Muscle layer of duodenum (tissue), 2 donors: ENCODE data around the gene SYTL5.

Experiments
- H3K27ac ChIP-seq: one replicate; pipeline ENCODE4 v1.7.0; 2013; ENCODE audit warnings: mild to moderate bottlenecking, low read length
- H3K27me3 ChIP-seq: one replicate; pipeline ENCODE4 v1.7.0; 2013; ENCODE audit warnings: low read depth, mild to moderate bottlenecking, control low read depth, low read length
- H3K36me3 ChIP-seq, 2 donors: one replicate each; pipeline ENCODE4 v1.7.0; 2013; ENCODE audit warnings: low read length in 2 of 2, control low read depth in 1 of 2, mild to moderate bottlenecking in 1 of 2; ENCODE audit not compliant: insufficient read depth in 2 of 2, control insufficient read depth in 1 of 2
- H3K4me1 ChIP-seq, 2 donors: one replicate each; pipeline ENCODE4 v1.7.0; 2013; ENCODE audit warnings: low read length in 2 of 2, mild to moderate bottlenecking in 2 of 2, control low read depth in 1 of 2, moderate library complexity in 1 of 2; ENCODE audit not compliant: insufficient read depth in 2 of 2, control insufficient read depth in 1 of 2
- H3K4me3 ChIP-seq, 2 donors: one replicate each; pipeline ENCODE4 v1.7.0; 2013; ENCODE audit warnings: low read length in 2 of 2, low read depth in 1 of 2, mild to moderate bottlenecking in 1 of 2
- H3K9me3 ChIP-seq, 2 donors: one replicate each; pipeline ENCODE4 v1.7.0; 2013; ENCODE audit warnings: low read length in 2 of 2, control low read depth in 1 of 2, mild to moderate bottlenecking in 1 of 2; ENCODE audit not compliant: control insufficient read depth in 1 of 2
- donor health status: healthy.

SYTL5 gene

GRCh38 chrX:38095971-38096529 is 89.7 kb downstream of the SYTL5 start:
- no peaks in the 10 kb centered on the region for H3K27me3 ChIP-seq
- H3K4me3 ChIP-seq, result no peak overlapping the region
- peaks cover 0 to 2% of the 10 kb centered on the region in 2 donors for H3K9me3 ChIP-seq
- no peaks in the 10 kb centered on the region for H3K4me1 ChIP-seq
- no peaks in the 10 kb centered on the region for H3K36me3 ChIP-seq
- no peak overlapping the region for H3K27ac ChIP-seq

DNA sequence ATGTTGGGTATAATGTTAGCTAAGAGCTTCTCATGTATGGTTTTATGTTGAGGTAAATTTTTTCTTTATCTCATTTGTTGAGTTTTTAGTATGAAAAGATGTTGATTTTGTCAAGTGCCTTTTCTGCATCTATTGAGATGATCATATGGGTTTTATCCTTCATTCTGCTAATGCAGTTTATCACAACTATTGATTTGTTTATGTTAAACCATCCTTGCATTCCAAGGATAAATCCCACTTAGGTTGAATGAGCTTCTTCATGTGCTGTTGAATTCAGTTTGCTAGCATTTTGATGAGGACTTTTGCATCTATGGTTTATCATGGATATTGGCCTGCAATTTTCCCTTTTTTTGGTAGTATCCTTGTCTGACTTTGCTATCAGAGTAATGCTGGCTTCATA is 93.3 kb downstream of the SYTL5 start:
- no peak overlapping the region for H3K4me3 ChIP-seq
- no peak overlapping the region for H3K27ac ChIP-seq
- H3K27me3 ChIP-seq, result no peaks in the 10 kb centered on the region
- peaks cover 0 to 2% of the 10 kb centered on the region in 2 donors for H3K9me3 ChIP-seq
- H3K4me1 ChIP-seq, result no peaks in the 10 kb centered on the region
- H3K36me3 ChIP-seq, result no peaks in the 10 kb centered on the region

DNA sequence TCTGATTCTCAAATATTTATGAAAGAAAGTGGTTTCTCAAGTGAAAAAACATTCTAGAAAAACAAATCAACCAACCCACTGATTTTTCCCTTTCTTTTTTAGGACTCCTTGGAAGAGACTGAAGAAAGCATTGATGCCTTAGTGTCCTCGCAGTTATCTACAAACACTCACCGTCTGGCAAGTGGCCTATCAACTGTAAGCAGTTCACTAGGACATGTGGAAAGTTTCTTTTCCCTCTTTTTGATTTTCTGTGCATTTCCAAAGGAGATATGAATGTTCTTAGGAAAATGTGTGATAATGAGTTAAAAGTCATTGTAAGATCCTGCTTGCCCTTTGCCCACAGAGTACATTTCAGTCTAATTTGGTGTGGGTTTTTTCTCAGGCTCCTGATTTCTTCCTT is 95.9 kb downstream of the SYTL5 start:
- H3K27ac ChIP-seq, result no peak overlapping the region
- no peaks in the 10 kb centered on the region for H3K27me3 ChIP-seq
- no peaks in the 10 kb centered on the region for H3K36me3 ChIP-seq
- H3K4me3 ChIP-seq, result no peak overlapping the region
- H3K9me3 ChIP-seq, result peaks cover 0 to 2% of the 10 kb centered on the region in 2 donors
- H3K4me1 ChIP-seq, result no peaks in the 10 kb centered on the region

GRCh38 chrX:38102875-38103274 is 96.5 kb downstream of the SYTL5 start:
- peaks cover 0 to 2% of the 10 kb centered on the region in 2 donors for H3K9me3 ChIP-seq
- no peaks in the 10 kb centered on the region for H3K27me3 ChIP-seq
- no peaks in the 10 kb centered on the region for H3K4me1 ChIP-seq
- H3K36me3 ChIP-seq, result no peaks in the 10 kb centered on the region
- H3K4me3 ChIP-seq, result no peak overlapping the region
- H3K27ac ChIP-seq, result no peak overlapping the region

DNA sequence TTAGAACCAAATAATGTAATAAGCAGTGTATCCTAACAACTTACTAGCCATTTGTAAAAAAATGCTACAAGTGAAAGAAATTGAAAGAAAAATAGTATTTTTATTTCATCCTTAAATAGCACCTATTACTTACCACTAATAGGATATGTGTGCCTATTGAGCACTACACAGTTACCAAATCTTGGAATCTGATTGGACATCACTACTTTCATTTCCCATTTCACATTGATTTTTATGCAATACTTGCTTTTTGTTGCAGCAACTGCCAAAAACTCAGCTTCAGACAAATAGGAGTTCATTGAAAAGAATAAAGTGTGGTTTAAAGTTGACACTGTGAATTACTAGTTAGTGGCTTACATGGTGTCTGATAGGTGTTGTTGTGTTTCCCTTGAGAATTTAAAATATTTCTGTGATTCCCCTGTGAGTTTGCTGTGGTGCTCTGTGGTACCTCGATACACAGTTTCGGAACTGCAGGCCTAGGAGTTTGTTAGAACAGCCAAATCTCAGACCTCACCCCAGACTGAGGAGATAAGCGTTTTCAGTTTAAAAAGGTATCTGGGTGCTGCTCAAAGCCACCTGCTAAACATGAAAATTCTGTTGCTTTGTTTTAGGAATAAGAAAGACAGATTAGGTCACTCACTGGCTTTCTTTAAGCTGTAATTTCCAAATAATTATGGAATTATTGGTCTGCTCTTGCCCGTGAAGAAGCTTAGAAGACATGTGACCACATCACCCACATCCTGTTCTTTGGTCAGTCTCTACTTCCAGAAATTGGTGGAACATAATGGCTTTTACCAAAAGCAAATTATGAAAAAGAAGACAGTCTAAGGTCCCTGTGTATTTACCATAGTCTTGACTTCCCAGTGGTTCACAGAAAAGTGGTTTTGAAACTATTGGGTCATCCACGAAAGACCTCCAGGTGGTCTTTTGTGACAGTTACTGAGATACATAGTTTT is 97.8 kb downstream of the SYTL5 start:
- no peaks in the 10 kb centered on the region for H3K4me1 ChIP-seq
- H3K27me3 ChIP-seq, result no peaks in the 10 kb centered on the region
- H3K4me3 ChIP-seq, result no peak overlapping the region
- peaks cover 0 to 2% of the 10 kb centered on the region in 2 donors for H3K9me3 ChIP-seq
- no peaks in the 10 kb centered on the region for H3K36me3 ChIP-seq
- H3K27ac ChIP-seq, result no peak overlapping the region

DNA sequence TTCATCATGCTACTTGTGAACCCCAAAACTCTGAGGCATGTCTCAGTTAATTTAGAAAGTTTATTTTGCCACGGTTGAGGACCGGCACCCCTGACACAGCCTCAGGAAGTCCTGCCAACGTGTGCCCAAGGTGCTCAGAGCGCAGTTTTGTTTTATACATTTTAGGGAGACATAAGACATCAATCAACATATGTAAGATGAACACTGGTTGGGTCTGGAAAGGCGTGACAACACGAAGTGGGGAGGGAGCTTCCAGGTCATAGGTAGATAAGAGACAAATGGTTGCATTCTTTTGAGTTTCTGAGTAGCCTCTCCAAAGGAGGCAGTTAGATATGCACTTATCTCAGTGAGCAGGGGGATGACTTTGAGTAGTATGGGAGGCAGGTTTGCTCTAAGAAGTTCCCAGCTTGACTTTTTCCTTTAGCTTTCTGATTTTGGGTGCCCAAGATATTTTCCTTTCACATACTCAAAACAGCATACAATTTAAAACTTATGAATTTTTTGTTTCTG is 98.9 kb downstream of the SYTL5 start:
- Histone ChIP-seq H3K9me3 (no peaks in the 10 kb centered on the region), H3K27ac (no peak overlapping the region), H3K27me3 (no peaks in the 10 kb centered on the region), H3K4me3 (no peak overlapping the region), H3K36me3 (no peaks in the 10 kb centered on the region), H3K4me1 (no peaks in the 10 kb centered on the region)

DNA sequence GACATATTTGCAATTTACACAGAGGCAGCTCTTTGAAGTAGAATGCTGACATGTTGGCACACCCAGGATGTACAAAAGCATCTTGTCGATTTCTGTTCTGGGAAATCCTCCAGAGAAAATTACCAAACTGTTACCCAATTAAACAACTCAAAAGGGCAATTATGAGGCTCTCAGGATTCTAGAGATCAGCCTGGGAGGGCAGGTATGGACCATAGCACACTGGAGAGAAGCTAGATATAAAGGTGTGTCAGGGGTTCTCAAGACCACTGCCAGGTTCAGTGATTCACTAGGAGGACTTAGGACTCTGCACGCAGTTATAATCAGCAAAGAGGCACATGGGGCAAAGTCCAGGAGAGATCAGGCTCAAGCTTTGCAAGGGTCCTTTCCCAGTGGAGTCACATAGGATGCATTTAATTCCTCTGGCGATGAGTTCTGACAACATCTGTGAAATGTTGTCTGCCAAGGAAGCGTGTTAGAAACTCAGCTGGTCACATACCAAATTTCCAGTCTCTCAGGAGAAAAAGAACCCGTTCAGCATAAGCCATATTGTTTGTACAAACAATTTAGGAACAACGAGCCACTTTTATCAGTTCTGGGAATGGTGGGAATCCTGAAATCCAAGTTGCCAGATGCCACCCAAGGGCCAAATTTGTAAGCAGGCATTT is 100.8 kb downstream of the SYTL5 start:
- H3K9me3 ChIP-seq, result no peaks in the 10 kb centered on the region
- H3K27me3 ChIP-seq, result no peaks in the 10 kb centered on the region
- H3K4me1 ChIP-seq, result no peaks in the 10 kb centered on the region
- H3K36me3 ChIP-seq, result no peaks in the 10 kb centered on the region
- H3K4me3 ChIP-seq, result no peak overlapping the region
- no peak overlapping the region for H3K27ac ChIP-seq

- Histone ChIP-seq H3K4me3 (no peak overlapping the region), H3K9me3 (no peaks in the 10 kb centered on the region), H3K36me3 (no peaks in the 10 kb centered on the region), H3K27me3 (no peaks in the 10 kb centered on the region), H3K4me1 (no peaks in the 10 kb centered on the region), H3K27ac (no peak overlapping the region)
Measured at GRCh38 chrX:38108364-38108763, 102.0 kb downstream of the SYTL5 start.

DNA sequence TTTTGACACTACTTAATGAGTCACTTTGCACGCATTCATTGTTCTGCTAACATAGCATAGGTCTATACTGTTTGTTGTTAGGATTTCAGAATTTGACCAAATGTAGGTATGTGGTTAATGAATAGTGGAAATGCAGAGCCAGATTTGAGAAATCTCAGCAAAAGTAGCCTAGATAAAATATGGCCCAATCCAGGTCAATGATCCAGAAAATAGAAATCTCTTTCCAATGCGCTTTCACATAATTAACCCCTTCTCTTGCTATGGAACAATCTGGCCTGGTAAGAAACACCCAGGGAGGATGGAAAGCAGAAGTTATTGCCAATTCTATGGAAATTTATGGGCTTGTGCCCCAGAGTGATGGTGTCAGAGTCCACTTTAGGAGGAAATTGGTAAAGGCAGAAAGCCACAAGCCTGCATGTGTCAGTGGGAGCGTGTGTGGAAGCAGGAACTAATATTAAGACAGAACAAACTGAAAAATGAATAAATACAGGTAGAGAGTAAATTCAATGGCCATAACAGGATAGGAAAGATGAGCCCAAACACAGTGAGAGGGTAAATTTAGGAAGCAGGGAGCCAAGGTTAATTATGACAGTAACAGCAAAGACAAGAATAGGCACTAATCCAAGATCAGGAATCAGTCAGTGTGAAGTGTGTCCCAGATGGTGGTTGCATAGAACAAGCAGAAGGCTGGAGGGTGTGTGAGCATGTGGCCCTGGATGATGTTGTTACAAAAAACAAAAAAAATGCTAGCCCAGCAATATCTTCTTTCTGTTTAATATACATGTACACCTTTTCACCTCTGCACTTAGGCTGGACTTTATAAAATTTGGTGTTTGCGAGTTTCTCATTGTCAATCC is 102.9 kb downstream of the SYTL5 start:
- Histone ChIP-seq H3K4me1 (no peaks in the 10 kb centered on the region), H3K9me3 (no peaks in the 10 kb centered on the region), H3K4me3 (no peak overlapping the region), H3K27me3 (no peaks in the 10 kb centered on the region), H3K27ac (no peak overlapping the region), H3K36me3 (no peaks in the 10 kb centered on the region)

DNA sequence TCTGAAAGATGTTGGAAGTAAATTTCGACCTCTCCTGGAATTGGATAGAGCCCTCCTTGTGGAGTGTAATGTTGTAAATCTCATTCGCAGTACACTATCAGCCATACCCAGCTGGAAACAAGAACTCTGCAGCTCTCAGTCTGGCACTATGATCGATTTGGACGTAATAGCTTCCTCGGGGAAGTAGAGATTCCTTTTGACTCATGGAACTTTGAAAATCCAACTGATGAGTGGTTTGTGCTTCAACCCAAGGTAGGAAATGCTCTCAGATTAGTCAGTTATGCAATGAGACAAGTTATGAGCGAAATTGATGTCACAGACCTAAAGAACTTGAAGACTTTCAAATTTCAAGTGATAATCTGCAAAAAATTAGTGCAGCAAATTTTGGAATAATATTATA is 103.9 kb downstream of the SYTL5 start:
- Histone ChIP-seq H3K27ac (no peak overlapping the region), H3K27me3 (no peaks in the 10 kb centered on the region), H3K36me3 (no peaks in the 10 kb centered on the region), H3K4me3 (no peak overlapping the region), H3K9me3 (no peaks in the 10 kb centered on the region), H3K4me1 (no peaks in the 10 kb centered on the region)
